GM23248 (cell line): ENCODE results near the gene SZT2. TPM values are rescaled to one million over a fixed set of nuclear protein-coding genes. Genes with fewer than 3 reads are reported as not detected.

Source experiments
- DNase-seq: peaks from one replicate; pipeline ENCODE4 v3.0.0-alpha.2; 2015
- H2AFZ ChIP-seq: fragments of 200-600 bp; sonication (generic); 2 replicates; pipeline ENCODE4 v1.6.1; 2016; ENCODE audit warnings: antibody characterized with exemption
- H3F3A ChIP-seq: fragments of 200-600 bp; sonication (generic); 2 replicates; pipeline ENCODE4 v1.6.1; 2016; ENCODE audit warnings: mild to moderate bottlenecking, antibody characterized with exemption, mixed run types; ENCODE audit not compliant: insufficient read depth
- H3K27ac ChIP-seq: fragments of 200-600 bp; sonication (generic); 2 replicates; pipeline ENCODE4 v1.5.1; 2016; ENCODE audit warnings: mild to moderate bottlenecking
- H3K27me3 ChIP-seq: fragments of 200-600 bp; sonication (generic); replicated peaks from 2 replicates; pipeline ENCODE4 v1.6.1; 2016; ENCODE audit warnings: mild to moderate bottlenecking; ENCODE audit not compliant: insufficient read depth
- H3K36me3 ChIP-seq: fragments of 200-600 bp; sonication (generic); 2 replicates; pipeline ENCODE4 v1.6.1; 2016; ENCODE audit warnings: low read depth, mild to moderate bottlenecking
- H3K4me1 ChIP-seq: fragments of 200-600 bp; sonication (generic); 2 replicates; pipeline ENCODE4 v1.6.1; 2016; ENCODE audit warnings: mild to moderate bottlenecking; ENCODE audit not compliant: insufficient read depth
- H3K4me2 ChIP-seq: fragments of 200-600 bp; sonication (generic); one replicate; pipeline ENCODE4 v1.6.1; 2016; ENCODE audit warnings: mild to moderate bottlenecking; ENCODE audit not compliant: unreplicated experiment
- H3K4me3 ChIP-seq: fragments of 200-600 bp; sonication (generic); 2 replicates; pipeline ENCODE4 v1.5.1; 2016; ENCODE audit warnings: mild to moderate bottlenecking
- H3K79me2 ChIP-seq: fragments of 200-600 bp; sonication (generic); 2 replicates; pipeline ENCODE4 v1.6.1; 2016; ENCODE audit warnings: mild to moderate bottlenecking; ENCODE audit not compliant: insufficient read depth
- H3K9ac ChIP-seq: fragments of 200-600 bp; sonication (generic); 2 replicates; pipeline ENCODE4 v1.6.1; 2016; ENCODE audit warnings: mild to moderate bottlenecking
- H3K9me2 ChIP-seq: fragments of 200-600 bp; sonication (generic); 2 replicates; pipeline ENCODE4 v1.6.1; 2016; ENCODE audit warnings: mixed run types, mild to moderate bottlenecking, moderate library complexity; ENCODE audit not compliant: insufficient read depth
- H3K9me3 ChIP-seq: fragments of 200-600 bp; sonication (generic); one replicate; pipeline ENCODE4 v1.6.1; 2017; ENCODE audit warnings: low read depth
- H4K20me1 ChIP-seq: fragments of 200-600 bp; sonication (generic); 2 replicates; pipeline ENCODE4 v1.6.0; 2016; ENCODE audit not compliant: insufficient read depth
- EZH2 ChIP-seq: fragments of 200-600 bp; sonication (generic); IDR thresholded peaks from 2 replicates; pipeline ENCODE4 v1.6.1; 2018; ENCODE audit warnings: antibody characterized with exemption, mild to moderate bottlenecking; ENCODE audit not compliant: insufficient read depth, poor library complexity, severe bottlenecking
- EZH2phosphoT487 ChIP-seq: fragments of 200-600 bp; sonication (generic); IDR thresholded peaks from 2 replicates; pipeline ENCODE4 v1.6.1; 2018; ENCODE audit warnings: antibody characterized with exemption, moderate library complexity, mild to moderate bottlenecking, low read depth; ENCODE audit not compliant: insufficient read depth
- WGBS, 2 experiments: methylation state at CpG; one replicate each; pipeline ENCODE4 v1.1.6; 2015 to 2017; ENCODE audit warnings: low lambda C conversion rate in 2 of 2, low coverage in 1 of 2; ENCODE audit errors: missing lambda C conversion rate in 2 of 2; 5-methylcytosine and 5-hydroxymethylcytosine counted together
- in situ Hi-C: fragments of 300-500 bp; cut with MboI; formaldehyde crosslinking; loops from 2 replicates; pipeline ENCODE4 v1.15.0; 2020
- polyA plus RNA-seq: library from polyadenylated mRNA; unstranded; fragments of >200 nt; fragmentation: Nextera tagmentation; extraction: Ambion mirVana; gene quantifications from 2 replicates; pipeline ENCODE4 v1.2.1, GENCODE V29; 2016
- total RNA-seq: library from RNA; depleted of rRNA; stranded (reverse); fragments of >200 nt; shearing (Covaris generic); gene quantifications from 2 replicates; pipeline ENCODE4 v1.2.3, GENCODE V29; 2014

The SZT2 gene
- total and polyA plus RNA-seq, 2 experiments from 2014 or later: 6.4 to 12.6 TPM

- Histone ChIP-seq H2AFZ (no peak overlapping the region), H3K9me2 (no peaks in the 10 kb centered on the region), H3K27me3 (no peaks in the 10 kb centered on the region), H3K4me2 (no peak overlapping the region), H3K9me3 (no peaks in the 10 kb centered on the region), H3K27ac (no peak overlapping the region), H3K79me2 (0 out of 2 replicates have a peak, but pooled peaks cover 7% of the 10 kb centered on the region), H3K4me1 (peaks cover 14% of the 10 kb centered on the region), H3K9ac (no peak overlapping the region), H3K36me3 (no peaks in the 10 kb centered on the region), H4K20me1 (no peaks in the 10 kb centered on the region), H3K4me3 (no peak overlapping the region), H3F3A (peaks cover 13% of the 10 kb centered on the region)
- WGBS, 2 experiments: 71 to 80% methylated on average over 2 of the region's 2 CpGs
- no peak for DNase-seq
- TF ChIP-seq EZH2: no peak
- no peak for TF ChIP-seq EZH2phosphoT487
- in situ Hi-C loops: no loop called here
Measured at GRCh38 chr1:43354471-43354870, 35.2 kb upstream of the SZT2 start.

GRCh38 chr1:43354936-43355335, 34.8 kb upstream of the SZT2 start:
- Histone ChIP-seq H3K36me3 (no peaks in the 10 kb centered on the region), H3K79me2 (peaks cover 10% of the 10 kb centered on the region; the same call in 1 of the 2 replicates), H4K20me1 (no peaks in the 10 kb centered on the region), H3K4me3 (no peak overlapping the region), H3K4me2 (no peak overlapping the region), H3K27ac (no peak overlapping the region), H3K27me3 (no peaks in the 10 kb centered on the region), H3F3A (peaks cover 14% of the 10 kb centered on the region), H3K9me2 (no peaks in the 10 kb centered on the region), H3K4me1 (peaks cover 10% of the 10 kb centered on the region), H2AFZ (no peak overlapping the region), H3K9ac (no peak overlapping the region), H3K9me3 (no peaks in the 10 kb centered on the region)
- 92 to 97% methylated on average over 2 of the region's 2 CpGs for WGBS, 2 experiments
- DNase-seq: peak; percentile 20
- TF ChIP-seq EZH2phosphoT487 (no peak), EZH2 (no peak)
- in situ Hi-C loops: no loop called here

GRCh38 chr1:43357251-43357650, 32.4 kb upstream of the SZT2 start:
- Histone ChIP-seq H3K27ac (no peak overlapping the region), H4K20me1 (no peaks in the 10 kb centered on the region), H3K9me2 (no peaks in the 10 kb centered on the region), H3K4me2 (no peak overlapping the region), H3K4me3 (no peak overlapping the region), H3K9ac (no peak overlapping the region), H3F3A (peaks cover 34% of the 10 kb centered on the region), H3K27me3 (no peaks in the 10 kb centered on the region), H3K9me3 (no peaks in the 10 kb centered on the region), H3K79me2 (peaks cover 33% of the 10 kb centered on the region), H2AFZ (no peak overlapping the region), H3K4me1 (peaks cover 12% of the 10 kb centered on the region), H3K36me3 (peaks cover 6% of the 10 kb centered on the region; the same call in 1 of the 2 replicates)
- WGBS, 2 experiments: 97 to 100% methylated on average over 4 of the region's 4 CpGs
- DNase-seq: no peak
- in situ Hi-C loops: no loop called here
- no peak for TF ChIP-seq EZH2
- no peak for TF ChIP-seq EZH2phosphoT487

- Histone ChIP-seq H3K9me2 (no peaks in the 10 kb centered on the region), H3K4me2 (peak overlapping the region; percentile 92), H2AFZ (peak overlapping the region; percentile 100), H3K4me1 (peaks cover 12% of the 10 kb centered on the region), H3K27me3 (no peaks in the 10 kb centered on the region), H3K9ac (peak overlapping the region; percentile 95), H3K9me3 (no peaks in the 10 kb centered on the region), H3K4me3 (peak overlapping the region; percentile 97), H4K20me1 (no peaks in the 10 kb centered on the region), H3K79me2 (peaks cover 42% of the 10 kb centered on the region), H3F3A (peaks cover 42% of the 10 kb centered on the region), H3K36me3 (peaks cover 12% of the 10 kb centered on the region; the same call in 1 of the 2 replicates), H3K27ac (peak overlapping the region; percentile 92)
- WGBS, 2 experiments: 0 to 1% methylated on average over 22 to 29 of the region's 33 CpGs
- in situ Hi-C loops: no loop called here
- no peak for TF ChIP-seq EZH2phosphoT487
- no peak for TF ChIP-seq EZH2
- peak; percentile 58 for DNase-seq
Measured at GRCh38 chr1:43358121-43358745, 31.5 kb upstream of the SZT2 start.
